Osteoblast (primary cell): ENCODE results near the gene HIRA. TPM values are rescaled to one million over a fixed set of nuclear protein-coding genes. Genes with fewer than 3 reads are reported as not detected.

Source experiments
- DNase-seq: peaks from one replicate; pipeline ENCODE4 v3.0.0; 2011; ENCODE audit warnings: low spot score, mixed read lengths; ENCODE audit not compliant: insufficient read length; ENCODE audit errors: missing footprints
- H2AFZ ChIP-seq: 2 replicates; pipeline ENCODE4 v1.6.0; 2011; ENCODE audit warnings: mild to moderate bottlenecking, low read length
- H3K27ac ChIP-seq: 2 replicates; pipeline ENCODE4 v1.5.1; 2011; ENCODE audit warnings: mild to moderate bottlenecking, low read depth, low read length, moderate library complexity
- H3K27me3 ChIP-seq: 2 replicates; pipeline ENCODE4 v1.6.0; 2012; ENCODE audit warnings: mild to moderate bottlenecking, control low read depth, inconsistent platforms, low read length, moderate library complexity; ENCODE audit not compliant: insufficient read depth
- H3K36me3 ChIP-seq: 2 replicates; pipeline ENCODE4 v1.5.1; 2011; ENCODE audit warnings: mild to moderate bottlenecking, low read length, control low read depth, moderate library complexity; ENCODE audit not compliant: insufficient read depth
- H3K4me1 ChIP-seq: 2 replicates; pipeline ENCODE4 v1.5.1; 2011; ENCODE audit warnings: mild to moderate bottlenecking, low read length, control low read depth, moderate library complexity; ENCODE audit not compliant: insufficient read depth
- H3K4me2 ChIP-seq: 2 replicates; pipeline ENCODE4 v1.6.0; 2011; ENCODE audit warnings: mild to moderate bottlenecking, low read length; ENCODE audit not compliant: insufficient read depth
- H3K4me3 ChIP-seq: fragments of 200-600 bp; sonication (generic); 3 replicates; pipeline ENCODE4 v1.5.1; 2012; ENCODE audit warnings: mild to moderate bottlenecking, low read length, inconsistent platforms; ENCODE audit not compliant: insufficient read depth
- H3K79me2 ChIP-seq: 2 replicates; pipeline ENCODE4 v1.6.0; 2012; ENCODE audit warnings: mild to moderate bottlenecking, low read length, control low read depth, inconsistent platforms; ENCODE audit not compliant: insufficient read depth
- H3K9me3 ChIP-seq: 2 replicates; pipeline ENCODE4 v1.5.1; 2011; ENCODE audit warnings: low read depth, low read length, control low read depth
- H4K20me1 ChIP-seq: 2 replicates; pipeline ENCODE4 v1.6.0; 2012; ENCODE audit warnings: mild to moderate bottlenecking, low read length, control low read depth; ENCODE audit not compliant: insufficient read depth
- total RNA-seq: library from RNA; depleted of rRNA; stranded (reverse); fragments of >200 nt; gene quantifications from 2 replicates; pipeline ENCODE4 v1.2.3, GENCODE V29; 2012
- TF ChIP-seq, protein P1 (sequence below): IDR thresholded peaks from 2 replicates; pipeline ENCODE4 v1.5.1; 2011; ENCODE audit warnings: mild to moderate bottlenecking, low read depth, low read length, moderate library complexity; ENCODE audit errors: extremely low read depth

HIRA gene
- total RNA-seq, 1 donor = 22.1 TPM

DNA sequence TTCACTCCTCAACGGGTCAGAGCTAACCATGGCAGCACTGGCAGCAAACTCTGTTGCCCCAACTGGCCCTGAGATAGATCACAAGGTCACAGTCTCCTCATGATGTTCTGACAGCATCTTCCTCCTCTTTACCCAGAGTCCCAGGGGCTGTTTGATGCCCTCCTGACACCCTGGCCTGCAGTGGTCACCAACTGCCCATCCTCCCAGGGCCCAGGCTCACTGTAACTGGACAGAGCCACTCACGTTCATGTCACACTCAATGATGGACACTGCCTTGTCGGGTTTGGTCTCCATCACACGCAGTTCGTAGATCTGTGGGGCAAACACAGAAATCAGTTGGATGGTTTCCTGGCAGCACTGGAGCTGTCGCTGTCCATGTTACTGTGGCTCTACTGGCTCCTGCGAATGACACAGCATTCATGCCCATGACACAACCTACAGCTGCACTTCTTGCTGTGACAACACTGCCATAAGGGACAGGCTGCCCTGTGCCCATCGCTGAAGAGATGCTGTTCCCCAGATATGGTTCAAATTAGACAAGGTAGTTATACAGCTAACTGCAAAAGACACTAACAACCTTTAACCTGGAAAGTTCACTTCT is 26.4 kb upstream of the HIRA start:
- TF ChIP-seq, protein P1, sequence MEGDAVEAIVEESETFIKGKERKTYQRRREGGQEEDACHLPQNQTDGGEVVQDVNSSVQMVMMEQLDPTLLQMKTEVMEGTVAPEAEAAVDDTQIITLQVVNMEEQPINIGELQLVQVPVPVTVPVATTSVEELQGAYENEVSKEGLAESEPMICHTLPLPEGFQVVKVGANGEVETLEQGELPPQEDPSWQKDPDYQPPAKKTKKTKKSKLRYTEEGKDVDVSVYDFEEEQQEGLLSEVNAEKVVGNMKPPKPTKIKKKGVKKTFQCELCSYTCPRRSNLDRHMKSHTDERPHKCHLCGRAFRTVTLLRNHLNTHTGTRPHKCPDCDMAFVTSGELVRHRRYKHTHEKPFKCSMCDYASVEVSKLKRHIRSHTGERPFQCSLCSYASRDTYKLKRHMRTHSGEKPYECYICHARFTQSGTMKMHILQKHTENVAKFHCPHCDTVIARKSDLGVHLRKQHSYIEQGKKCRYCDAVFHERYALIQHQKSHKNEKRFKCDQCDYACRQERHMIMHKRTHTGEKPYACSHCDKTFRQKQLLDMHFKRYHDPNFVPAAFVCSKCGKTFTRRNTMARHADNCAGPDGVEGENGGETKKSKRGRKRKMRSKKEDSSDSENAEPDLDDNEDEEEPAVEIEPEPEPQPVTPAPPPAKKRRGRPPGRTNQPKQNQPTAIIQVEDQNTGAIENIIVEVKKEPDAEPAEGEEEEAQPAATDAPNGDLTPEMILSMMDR = no peak
- Histone ChIP-seq H3K4me3 (no peak overlapping the region), H3K4me2 (no peak overlapping the region), H3K27ac (no peak overlapping the region), H3K4me1 (peaks cover 4% of the 10 kb centered on the region), H3K27me3 (no peaks in the 10 kb centered on the region), H4K20me1 (no peaks in the 10 kb centered on the region), H3K9me3 (no peaks in the 10 kb centered on the region), H3K36me3 (peaks cover 60% of the 10 kb centered on the region), H2AFZ (no peak overlapping the region), H3K79me2 (no peaks in the 10 kb centered on the region)
- no peak for DNase-seq

DNA sequence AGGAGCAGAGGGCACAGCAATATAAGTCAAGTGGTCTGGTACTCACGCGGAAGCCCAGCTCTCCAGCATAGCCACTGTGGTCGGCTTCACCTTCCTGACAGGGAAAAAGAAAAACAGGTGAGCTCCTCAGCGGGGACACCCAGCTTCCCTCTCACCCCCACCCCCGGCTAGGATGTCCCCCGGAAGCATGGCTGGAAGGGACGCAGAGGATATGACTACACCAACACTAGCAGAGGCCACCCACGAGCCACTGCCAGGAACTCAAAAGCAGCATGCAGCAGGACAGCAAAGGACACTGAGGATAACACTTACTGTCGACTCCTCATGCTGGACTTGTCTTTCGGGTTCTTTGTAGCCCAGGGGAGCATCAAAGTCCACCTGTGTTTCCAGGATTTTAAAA is 25.0 kb upstream of the HIRA start:
- no peak overlapping the region for H3K4me2 ChIP-seq
- no peaks in the 10 kb centered on the region for H3K27me3 ChIP-seq
- peaks cover 74% of the 10 kb centered on the region for H3K36me3 ChIP-seq
- H3K27ac ChIP-seq = no peak overlapping the region
- H4K20me1 ChIP-seq = no peaks in the 10 kb centered on the region
- TF ChIP-seq, protein P1 = no peak
- H3K4me3 ChIP-seq = no peak overlapping the region
- H3K79me2 ChIP-seq = no peaks in the 10 kb centered on the region
- H3K9me3 ChIP-seq = no peaks in the 10 kb centered on the region
- DNase-seq = no peak
- H3K4me1 ChIP-seq = peaks cover 4% of the 10 kb centered on the region
- no peak overlapping the region for H2AFZ ChIP-seq

DNA sequence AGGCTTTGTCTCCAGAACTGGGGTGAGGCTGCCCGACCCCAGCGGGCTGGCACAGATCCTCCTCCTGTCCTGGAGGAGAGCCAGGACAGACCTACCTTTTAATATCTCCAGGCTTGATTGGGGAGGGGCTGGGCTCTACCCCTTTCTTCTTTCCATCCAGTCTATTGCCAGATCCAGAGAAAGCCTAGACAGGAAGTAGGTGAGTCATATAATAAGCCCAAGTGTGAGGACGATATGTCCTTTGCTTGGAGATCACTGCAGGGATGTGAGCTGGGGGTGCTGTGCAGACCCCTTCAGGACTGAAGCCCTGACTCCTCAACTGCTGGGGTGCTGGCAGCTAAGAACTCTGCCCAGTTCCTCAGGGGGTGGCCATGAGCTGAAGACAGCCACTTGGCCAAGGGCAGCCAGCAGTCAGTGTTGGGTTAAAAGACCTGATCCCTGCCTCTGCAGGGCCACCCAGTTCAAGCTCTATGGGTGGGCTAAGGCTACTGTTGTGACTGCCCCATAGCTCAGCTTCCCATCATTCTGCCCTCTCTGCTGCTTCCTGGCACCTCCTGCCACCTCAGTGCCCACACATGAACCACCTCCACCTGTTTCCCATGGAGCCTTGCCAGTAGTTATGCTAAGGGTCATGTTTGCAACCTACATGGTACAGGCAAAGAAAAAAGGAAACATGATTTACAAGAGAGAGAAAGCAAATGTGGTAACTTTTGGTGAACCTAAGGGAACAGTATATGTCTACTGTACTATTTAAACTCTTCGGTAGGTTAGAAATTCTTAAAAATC is 24.2 kb upstream of the HIRA start:
- no peaks in the 10 kb centered on the region for H4K20me1 ChIP-seq
- peaks cover 4% of the 10 kb centered on the region for H3K4me1 ChIP-seq
- no peak overlapping the region for H3K27ac ChIP-seq
- H3K79me2 ChIP-seq = no peaks in the 10 kb centered on the region
- H3K9me3 ChIP-seq = no peaks in the 10 kb centered on the region
- DNase-seq = no peak
- H3K36me3 ChIP-seq = peaks cover 73% of the 10 kb centered on the region
- no peak overlapping the region for H3K4me3 ChIP-seq
- H3K27me3 ChIP-seq = no peaks in the 10 kb centered on the region
- no peak overlapping the region for H3K4me2 ChIP-seq
- TF ChIP-seq, protein P1 = no peak
- no peak overlapping the region for H2AFZ ChIP-seq

DNA sequence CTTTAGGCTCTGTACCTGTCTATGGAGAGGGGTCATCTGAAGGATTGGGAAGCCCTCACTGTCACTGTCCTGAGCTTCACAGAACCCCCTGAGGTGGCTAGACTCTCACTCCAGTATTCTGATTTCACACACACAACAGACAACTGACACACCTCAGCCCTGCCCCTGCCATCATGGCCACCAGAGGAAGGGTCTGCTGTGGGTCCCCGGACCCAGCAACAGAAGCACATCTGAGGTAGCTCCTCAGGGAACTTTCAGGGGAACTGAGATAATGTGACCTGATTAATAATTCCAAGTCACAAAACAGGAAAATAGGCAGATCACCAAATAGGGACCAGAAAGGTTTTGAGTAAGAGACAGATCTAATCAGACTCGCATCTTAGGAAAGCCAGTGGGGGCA is 23.5 kb upstream of the HIRA start:
- Histone ChIP-seq H3K27ac (no peak overlapping the region), H4K20me1 (no peaks in the 10 kb centered on the region), H3K36me3 (peaks cover 81% of the 10 kb centered on the region), H3K27me3 (no peaks in the 10 kb centered on the region), H3K4me3 (no peak overlapping the region), H2AFZ (no peak overlapping the region), H3K4me1 (peaks cover 4% of the 10 kb centered on the region), H3K4me2 (no peak overlapping the region), H3K79me2 (no peaks in the 10 kb centered on the region), H3K9me3 (no peaks in the 10 kb centered on the region)
- DNase-seq = no peak
- TF ChIP-seq, protein P1 = no peak
